ENCODE measurements around the gene OR2Y1. TPM values are rescaled to one million over a fixed set of nuclear protein-coding genes. Genes with fewer than 3 reads are reported as not detected.
"Not testable (repeated sequence)": the region's sequence is repeated elsewhere in the genome, so short reads cannot be mapped to it uniquely, and the experiment has no call there.

The OR2Y1 gene
- total RNA-seq, 1 experiment from 2014 or later: not detected

DNA sequence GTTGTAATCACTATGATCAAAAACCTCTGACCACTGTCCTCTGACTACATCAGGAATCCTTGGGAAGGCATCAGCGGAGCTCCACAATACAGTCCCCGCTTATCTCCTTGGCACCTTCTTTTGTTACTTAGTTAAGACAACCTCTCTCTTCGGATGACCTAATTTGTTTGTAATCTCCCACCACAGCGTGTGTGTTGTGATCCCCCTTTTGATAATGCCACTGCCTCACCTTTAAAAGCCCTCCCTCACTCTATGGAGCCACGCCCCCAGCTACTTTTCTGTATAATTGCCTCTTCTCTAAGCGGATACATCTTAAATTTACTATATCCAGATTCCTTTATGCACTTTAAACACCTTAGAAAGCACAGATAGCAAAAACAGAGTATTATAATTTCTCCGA lies 35.9 kb downstream of the OR2Y1 start:
- DNase-seq: no peak
- H3K36me3 ChIP-seq (replicated peaks; ENCODE audit: control insufficient read depth, insufficient read depth, low read length): no peaks in the 10 kb centered on the region
- no peaks in the 10 kb centered on the region for H3K27me3 ChIP-seq (ENCODE audit: control insufficient read depth, insufficient read depth, low read length)
- no peak overlapping the region for H3K4me3 ChIP-seq (ENCODE audit: insufficient read depth, low read depth, low read length)

DNA sequence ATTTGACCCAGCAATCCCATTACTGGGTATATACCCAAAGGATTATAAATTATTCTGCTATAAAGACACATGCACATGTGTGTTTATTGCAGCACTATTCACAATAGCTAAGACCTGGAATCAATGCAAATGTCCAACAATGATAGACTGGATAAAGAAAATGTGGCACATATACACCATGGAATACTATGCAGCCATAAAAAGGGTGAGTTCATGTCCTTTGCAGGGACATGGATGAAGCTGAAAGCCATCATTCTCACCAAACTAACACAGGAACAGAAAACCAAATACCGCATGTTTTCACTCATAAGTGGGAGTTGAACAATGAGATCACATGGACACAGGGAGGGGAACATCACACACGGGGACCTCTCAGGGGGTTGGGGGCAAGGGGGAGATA lies 36.5 kb downstream of the OR2Y1 start:
- not testable (repeated sequence) for H3K4me3 ChIP-seq (ENCODE audit: insufficient read depth, low read depth, low read length); H3K36me3 ChIP-seq (replicated peaks; ENCODE audit: control insufficient read depth, insufficient read depth, low read length); H3K27me3 ChIP-seq (ENCODE audit: control insufficient read depth, insufficient read depth, low read length); DNase-seq

DNA sequence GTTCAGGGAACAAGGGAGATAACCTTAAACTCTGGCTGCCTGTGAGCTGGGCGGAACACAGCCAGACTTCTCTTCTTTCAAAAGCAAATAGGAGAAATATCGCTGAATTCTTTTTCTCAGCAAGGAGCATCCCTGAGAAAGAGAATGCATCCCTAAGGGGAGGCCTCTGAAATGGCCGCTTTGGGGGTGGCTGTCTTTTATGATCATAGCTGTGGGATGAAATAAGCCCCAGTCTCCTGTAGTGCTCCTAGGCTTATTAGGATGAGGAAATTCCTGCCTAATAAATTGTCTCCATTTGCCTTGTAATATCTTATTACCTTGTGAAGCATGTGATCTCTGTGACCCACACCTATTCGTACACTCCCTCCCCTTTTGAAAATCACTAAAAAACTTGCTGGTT lies 39.4 kb downstream of the OR2Y1 start:
- not testable (repeated sequence) for H3K4me3 ChIP-seq (ENCODE audit: insufficient read depth, low read depth, low read length); DNase-seq; H3K36me3 ChIP-seq (replicated peaks; ENCODE audit: control insufficient read depth, insufficient read depth, low read length); H3K27me3 ChIP-seq (ENCODE audit: control insufficient read depth, insufficient read depth, low read length)

DNA sequence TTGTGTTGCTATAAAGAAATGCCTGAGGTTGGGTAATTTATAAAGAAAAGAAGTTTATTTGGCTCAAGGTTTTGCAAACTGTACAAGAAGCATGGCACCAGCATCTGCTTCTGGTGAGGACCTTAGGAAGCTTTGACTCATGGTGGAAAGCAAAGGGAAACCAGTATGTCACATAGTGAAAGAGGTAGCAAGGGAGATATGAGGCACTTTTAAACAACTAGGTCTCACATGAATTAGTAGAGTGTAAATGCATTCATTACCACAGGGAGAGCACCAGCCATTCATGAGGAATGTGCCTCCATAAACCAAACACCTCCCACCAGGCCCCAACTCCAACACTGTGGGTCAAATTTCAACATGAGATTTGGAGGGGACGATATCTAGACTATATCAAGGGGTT lies 40.8 kb downstream of the OR2Y1 start:
- DNase-seq: no peak
- H3K4me3 ChIP-seq (ENCODE audit: insufficient read depth, low read depth, low read length): no peak overlapping the region
- no peaks in the 10 kb centered on the region for H3K27me3 ChIP-seq (ENCODE audit: control insufficient read depth, insufficient read depth, low read length)
- no peaks in the 10 kb centered on the region for H3K36me3 ChIP-seq (replicated peaks; ENCODE audit: control insufficient read depth, insufficient read depth, low read length)

DNA sequence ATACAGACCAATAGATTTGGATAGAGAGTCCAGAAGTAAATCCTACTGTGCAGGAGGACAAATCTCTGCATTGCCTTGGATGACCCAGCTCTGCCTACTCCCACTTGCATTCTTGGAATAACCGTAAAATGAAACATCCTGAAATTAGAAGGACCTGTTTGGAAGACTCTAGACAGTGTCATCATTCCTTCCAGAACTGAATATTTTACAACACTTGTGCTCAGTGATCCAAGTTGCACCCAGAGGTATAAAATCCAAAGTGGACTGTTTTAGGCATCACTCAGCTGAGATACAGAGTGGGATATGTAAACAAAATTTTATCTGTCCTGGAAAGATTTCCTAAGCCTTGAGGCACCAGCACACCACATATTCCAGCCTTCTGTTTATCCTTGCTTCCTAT lies 43.7 kb downstream of the OR2Y1 start:
- Histone ChIP-seq H3K4me3 (ENCODE audit: insufficient read depth, low read depth, low read length) (no peak overlapping the region), H3K36me3 (replicated peaks; ENCODE audit: control insufficient read depth, insufficient read depth, low read length) (no peaks in the 10 kb centered on the region), H3K27me3 (ENCODE audit: control insufficient read depth, insufficient read depth, low read length) (no peaks in the 10 kb centered on the region)
- no peak for DNase-seq

DNA sequence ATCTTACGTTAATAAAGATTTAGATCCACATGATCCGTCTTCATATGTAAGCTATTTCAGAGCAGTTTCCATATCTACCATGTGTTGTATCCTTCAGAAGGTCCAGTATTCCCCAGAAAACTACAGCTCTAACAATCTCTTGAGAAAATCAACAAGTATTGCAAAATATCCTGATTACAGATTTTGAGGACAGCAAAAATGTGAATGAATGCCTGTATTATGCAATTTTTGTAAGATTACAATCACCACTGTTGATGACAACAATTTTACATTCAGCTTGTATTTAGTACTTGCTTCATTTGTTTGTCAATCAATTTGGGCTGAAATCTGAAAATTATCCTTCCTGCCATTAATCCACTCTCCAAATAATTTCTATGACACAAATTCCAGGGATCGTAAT lies 47.4 kb downstream of the OR2Y1 start:
- no peaks in the 10 kb centered on the region for H3K27me3 ChIP-seq (ENCODE audit: control insufficient read depth, insufficient read depth, low read length)
- H3K36me3 ChIP-seq (replicated peaks; ENCODE audit: control insufficient read depth, insufficient read depth, low read length): no peaks in the 10 kb centered on the region
- H3K4me3 ChIP-seq (ENCODE audit: insufficient read depth, low read depth, low read length): no peak overlapping the region
- no peak for DNase-seq

DNA sequence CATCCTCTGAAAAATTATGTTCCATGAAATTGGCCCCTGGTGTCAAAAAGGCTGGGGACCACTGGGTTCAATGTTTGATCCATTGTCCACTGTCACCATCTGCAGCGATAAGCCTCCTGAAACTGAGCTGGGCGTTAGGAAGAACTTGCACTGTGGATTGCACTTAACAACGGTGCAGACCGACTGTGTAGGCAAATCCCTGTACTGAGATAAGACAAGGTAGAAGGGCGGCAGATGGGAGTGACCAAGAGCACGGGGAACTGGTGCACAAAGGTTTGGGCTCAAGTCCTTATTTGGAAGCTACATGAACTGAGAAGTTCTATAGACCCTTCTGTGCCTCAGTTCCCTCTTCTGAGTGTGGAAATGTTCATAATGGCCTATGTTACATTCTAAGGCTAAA lies 48.8 kb downstream of the OR2Y1 start:
- Histone ChIP-seq H3K4me3 (ENCODE audit: insufficient read depth, low read depth, low read length) (no peak overlapping the region), H3K27me3 (ENCODE audit: control insufficient read depth, insufficient read depth, low read length) (no peaks in the 10 kb centered on the region), H3K36me3 (replicated peaks; ENCODE audit: control insufficient read depth, insufficient read depth, low read length) (no peaks in the 10 kb centered on the region)
- no peak for DNase-seq

DNA sequence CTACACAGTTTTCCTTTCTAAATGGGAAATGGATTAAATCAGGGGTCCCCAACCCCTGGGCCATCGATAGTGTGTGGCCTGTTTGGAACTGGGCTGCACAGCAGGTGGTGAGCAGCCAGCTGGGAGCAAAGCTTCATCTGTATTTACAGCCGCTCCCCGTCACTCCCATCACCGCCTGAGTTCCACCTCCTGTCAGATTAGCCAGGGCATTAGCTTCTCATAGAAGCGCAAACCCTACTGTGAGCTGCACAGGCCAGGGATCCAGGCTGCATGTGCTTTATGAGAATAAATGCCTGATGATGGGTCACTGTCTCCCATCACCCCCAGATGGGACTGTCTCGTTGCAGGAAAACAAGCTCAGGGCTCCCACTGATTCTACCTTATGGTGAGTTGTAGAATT lies 49.3 kb downstream of the OR2Y1 start:
- no peak overlapping the region for H3K4me3 ChIP-seq (ENCODE audit: insufficient read depth, low read depth, low read length)
- no peaks in the 10 kb centered on the region for H3K36me3 ChIP-seq (replicated peaks; ENCODE audit: control insufficient read depth, insufficient read depth, low read length)
- DNase-seq: no peak
- no peaks in the 10 kb centered on the region for H3K27me3 ChIP-seq (ENCODE audit: control insufficient read depth, insufficient read depth, low read length)

DNA sequence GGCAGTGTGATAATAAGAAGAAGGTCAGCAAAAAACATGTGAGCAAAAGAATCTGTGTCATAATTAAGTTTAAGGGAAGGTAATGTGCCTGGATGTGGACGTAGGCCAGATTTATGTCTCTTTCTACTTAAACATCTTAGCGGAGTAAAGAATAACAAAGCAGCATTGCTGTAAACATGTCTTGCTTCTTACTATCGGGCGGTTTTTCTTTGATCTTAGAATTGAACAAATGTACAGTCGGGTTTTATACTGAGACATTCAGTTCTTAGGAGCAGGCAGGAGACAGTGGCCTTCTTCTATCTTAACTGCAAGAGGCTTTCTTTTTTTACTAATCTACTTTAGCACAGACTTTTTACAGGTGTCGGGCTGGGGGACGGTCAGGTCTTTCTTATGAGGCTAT lies 50.1 kb downstream of the OR2Y1 start:
- Histone ChIP-seq H3K36me3 (replicated peaks; ENCODE audit: control insufficient read depth, insufficient read depth, low read length) (no peaks in the 10 kb centered on the region), H3K27me3 (ENCODE audit: control insufficient read depth, insufficient read depth, low read length) (no peaks in the 10 kb centered on the region), H3K4me3 (ENCODE audit: insufficient read depth, low read depth, low read length) (no peak overlapping the region)
- no peak for DNase-seq

Other genes with a start within 250 kb of the OR2Y1 start
- gene CNOT6, start 245.7 kb downstream of the OR2Y1 start, total RNA-seq (2014; rRNA removed; shearing (Covaris generic)): 11.2 and 17.4 TPM in 2 replicates
- gene SCGB3A1, start 148.6 kb downstream of the OR2Y1 start, total RNA-seq (2014; rRNA removed; shearing (Covaris generic)): not detected in 2 replicates
- gene FLT4, start 90.5 kb downstream of the OR2Y1 start, total RNA-seq (2014; rRNA removed; shearing (Covaris generic)): 7.2 and 13.8 TPM in 2 replicates
- gene MGAT1, start 62.7 kb upstream of the OR2Y1 start, total RNA-seq (2014; rRNA removed; shearing (Covaris generic)): 76.1 and 77.8 TPM in 2 replicates
- 20.6 and 31.1 TPM in 2 replicates for gene ZFP62, start 121.2 kb upstream of the OR2Y1 start, total RNA-seq (2014; rRNA removed; shearing (Covaris generic))
- gene BTNL8, start 159.1 kb upstream of the OR2Y1 start, total RNA-seq (2014; rRNA removed; shearing (Covaris generic)): 0.21 and 0.22 TPM in 2 replicates
- not detected in 2 replicates for gene BTNL3, start 248.8 kb upstream of the OR2Y1 start, total RNA-seq (2014; rRNA removed; shearing (Covaris generic))